HEK293 (cell line): ENCODE results near the gene GABRD.

Experiments used
- ATF2 ChIP-seq: fragments of 450-650 bp; formaldehyde crosslinking; IDR thresholded peaks from 2 replicates; pipeline ENCODE4 v1.5.1; 2016; ENCODE audit warnings: missing biosample characterization, missing genetic modification characterization, low read depth
- CTCF ChIP-seq: fragments of 450-650 bp; formaldehyde crosslinking; IDR thresholded peaks from 2 replicates; pipeline ENCODE4 v1.5.1; 2016; ENCODE audit warnings: missing biosample characterization, missing genetic modification characterization
- KLF16 ChIP-seq: fragments of 450-650 bp; formaldehyde crosslinking; IDR thresholded peaks from 2 replicates; pipeline ENCODE4 v1.5.1; 2017; ENCODE audit warnings: missing biosample characterization, missing genetic modification characterization
- KLF9 ChIP-seq: fragments of 450-650 bp; formaldehyde crosslinking; IDR thresholded peaks from 2 replicates; pipeline ENCODE4 v1.5.1; 2016; ENCODE audit warnings: missing biosample characterization, missing genetic modification characterization, low read depth
- REST ChIP-seq: fragments of 450-650 bp; formaldehyde crosslinking; IDR thresholded peaks from 2 replicates; pipeline ENCODE4 v1.5.1; 2016; ENCODE audit warnings: missing biosample characterization, missing genetic modification characterization
- ZNF449 ChIP-seq: fragments of 450-650 bp; formaldehyde crosslinking; IDR thresholded peaks from 2 replicates; pipeline ENCODE4 v1.5.1; 2017; ENCODE audit warnings: missing biosample characterization, mild to moderate bottlenecking, missing genetic modification characterization, moderate library complexity

GRCh38 chr1:1989789-1990188 is 29.4 kb upstream of the GABRD start:
- TF ChIP-seq ZNF449 (tag by site-specific recombination) (no peak), ATF2 (tag by site-specific recombination) (no peak), KLF9 (tag by site-specific recombination) (no peak), CTCF (tag by site-specific recombination) (no peak), REST (no peak), KLF16 (no peak)
